ENCODE measurements around the gene XPO1. TPM values are rescaled to one million over a fixed set of nuclear protein-coding genes. Genes with fewer than 3 reads are reported as not detected.

The XPO1 gene
- total RNA-seq, 2 donors from 2014 or later: 264 to 315 TPM

DNA sequence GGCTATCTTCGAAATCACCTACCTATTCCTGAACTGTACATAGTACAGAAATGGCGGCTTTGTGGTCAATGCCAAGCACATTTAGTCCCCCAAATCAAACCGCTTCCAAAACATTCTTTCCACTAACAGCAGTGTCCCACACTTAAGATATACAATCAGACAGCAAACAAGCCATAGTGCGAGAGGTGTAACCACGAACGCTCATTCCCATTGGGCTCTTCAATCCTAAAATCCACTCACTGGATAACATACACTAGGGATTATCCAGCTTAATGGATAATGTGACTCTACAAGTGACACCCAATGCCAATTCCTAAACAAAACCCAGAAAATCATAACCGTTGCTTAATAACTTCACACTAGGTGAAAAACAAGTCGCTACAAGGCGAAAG lies 2.0 kb downstream of the XPO1 start:
- WGBS, 2 experiments (ENCODE audit: insufficient coverage in 1 of 2, insufficient read length in 1 of 2): 0% methylated on average over 2 to 9 of the region's 9 CpGs
- H3K4me3 ChIP-seq (ENCODE audit: low read length): peak overlapping the region; percentile 100
- H3K27ac ChIP-seq (ENCODE audit: low read depth, low read length): no peak overlapping the region
- H3K4me1 ChIP-seq (ENCODE audit: control insufficient read depth, insufficient read depth, low read length): peaks cover 10% of the 10 kb centered on the region
- H3K36me3 ChIP-seq (ENCODE audit: control insufficient read depth, insufficient read depth, low read length): peaks cover 21% of the 10 kb centered on the region
- H3K36me3 Mint-ChIP-seq (ENCODE audit: low read depth): peaks cover 29% of the 10 kb centered on the region
- peak overlapping the region; percentile 89 for H3K4me3 Mint-ChIP-seq
- H3K9ac ChIP-seq (ENCODE audit: extremely low read depth, low read length, poor library complexity, severe bottlenecking): peak overlapping the region; percentile 96
- H3K4me1 Mint-ChIP-seq: peaks cover 19% of the 10 kb centered on the region
- H3K9me3 ChIP-seq (ENCODE audit: control insufficient read depth, low read length): no peaks in the 10 kb centered on the region
- peak overlapping the region; percentile 97 for H3K27ac Mint-ChIP-seq
- H3K27me3 ChIP-seq (ENCODE audit: control insufficient read depth, insufficient read depth, low read length, poor library complexity, severe bottlenecking): no peaks in the 10 kb centered on the region
- H3K27me3 Mint-ChIP-seq (ENCODE audit: insufficient read depth): no peaks in the 10 kb centered on the region
- TF ChIP-seq, protein P1, sequence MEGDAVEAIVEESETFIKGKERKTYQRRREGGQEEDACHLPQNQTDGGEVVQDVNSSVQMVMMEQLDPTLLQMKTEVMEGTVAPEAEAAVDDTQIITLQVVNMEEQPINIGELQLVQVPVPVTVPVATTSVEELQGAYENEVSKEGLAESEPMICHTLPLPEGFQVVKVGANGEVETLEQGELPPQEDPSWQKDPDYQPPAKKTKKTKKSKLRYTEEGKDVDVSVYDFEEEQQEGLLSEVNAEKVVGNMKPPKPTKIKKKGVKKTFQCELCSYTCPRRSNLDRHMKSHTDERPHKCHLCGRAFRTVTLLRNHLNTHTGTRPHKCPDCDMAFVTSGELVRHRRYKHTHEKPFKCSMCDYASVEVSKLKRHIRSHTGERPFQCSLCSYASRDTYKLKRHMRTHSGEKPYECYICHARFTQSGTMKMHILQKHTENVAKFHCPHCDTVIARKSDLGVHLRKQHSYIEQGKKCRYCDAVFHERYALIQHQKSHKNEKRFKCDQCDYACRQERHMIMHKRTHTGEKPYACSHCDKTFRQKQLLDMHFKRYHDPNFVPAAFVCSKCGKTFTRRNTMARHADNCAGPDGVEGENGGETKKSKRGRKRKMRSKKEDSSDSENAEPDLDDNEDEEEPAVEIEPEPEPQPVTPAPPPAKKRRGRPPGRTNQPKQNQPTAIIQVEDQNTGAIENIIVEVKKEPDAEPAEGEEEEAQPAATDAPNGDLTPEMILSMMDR (conservative IDR thresholded peaks at IDR 0.05): no peak
- peak; percentile 49 for DNase-seq
- H3K9me3 Mint-ChIP-seq: no peaks in the 10 kb centered on the region

DNA sequence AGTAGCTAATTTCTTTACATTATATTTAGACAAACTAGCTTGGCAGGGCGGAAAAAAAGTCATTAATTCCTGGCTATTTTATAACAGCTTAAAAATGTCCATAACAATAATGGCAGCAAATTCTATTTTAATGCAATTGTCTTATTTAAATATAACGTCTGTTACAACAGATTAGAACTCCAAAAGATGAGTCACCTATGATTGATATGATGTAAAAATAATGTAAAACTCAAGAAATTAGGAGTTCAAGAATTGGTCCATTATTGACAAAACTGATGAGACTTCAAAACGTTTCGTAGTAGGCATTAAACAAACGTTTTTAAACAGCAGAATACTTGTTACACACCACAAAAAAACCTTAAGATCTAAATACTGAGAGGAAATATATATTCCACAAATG lies 2.7 kb downstream of the XPO1 start:
- H3K27me3 ChIP-seq (ENCODE audit: control insufficient read depth, insufficient read depth, low read length, poor library complexity, severe bottlenecking): no peaks in the 10 kb centered on the region
- no peaks in the 10 kb centered on the region for H3K9me3 ChIP-seq (ENCODE audit: control insufficient read depth, low read length)
- H3K4me1 ChIP-seq (ENCODE audit: control insufficient read depth, insufficient read depth, low read length): peaks cover 14% of the 10 kb centered on the region
- Mint-ChIP-seq H3K9me3 (no peaks in the 10 kb centered on the region), H3K4me1 (peaks cover 26% of the 10 kb centered on the region), H3K4me3 (peak overlapping the region; percentile 89), H3K27ac (no peak overlapping the region), H3K27me3 (ENCODE audit: insufficient read depth) (no peaks in the 10 kb centered on the region), H3K36me3 (ENCODE audit: low read depth) (peaks cover 29% of the 10 kb centered on the region)
- DNase-seq: no peak
- TF ChIP-seq, protein P1 (conservative IDR thresholded peaks at IDR 0.05): no peak
- H3K9ac ChIP-seq (ENCODE audit: extremely low read depth, low read length, poor library complexity, severe bottlenecking): peak overlapping the region; percentile 96
- H3K4me3 ChIP-seq (ENCODE audit: low read length): peak overlapping the region; percentile 100
- H3K27ac ChIP-seq (ENCODE audit: low read depth, low read length): no peak overlapping the region
- WGBS, 2 experiments (ENCODE audit: insufficient coverage in 1 of 2, insufficient read length in 1 of 2): 6% methylated on average over 4 of the region's 5 CpGs; no CpG with 5 or more reads in 1 of the 2 experiments
- peaks cover 21% of the 10 kb centered on the region for H3K36me3 ChIP-seq (ENCODE audit: control insufficient read depth, insufficient read depth, low read length)

DNA sequence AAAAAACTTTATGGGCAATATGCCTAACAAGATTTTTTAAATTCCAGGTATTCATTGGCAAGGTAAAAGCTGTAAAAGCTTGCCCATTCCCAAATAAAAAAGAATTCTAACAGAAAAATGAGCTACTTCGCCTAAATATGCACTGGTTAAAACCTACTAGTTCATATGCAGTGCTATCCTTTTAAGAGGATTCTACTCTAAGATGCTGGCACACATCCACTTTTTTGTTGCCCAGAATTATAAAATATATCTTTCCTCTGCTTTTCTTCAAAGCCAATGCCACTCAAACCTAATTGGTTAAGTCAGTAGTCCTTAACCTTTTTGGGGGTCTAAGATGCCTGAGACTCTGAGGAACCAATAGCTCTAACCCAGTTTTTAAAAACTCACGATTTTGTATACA lies 3.2 kb downstream of the XPO1 start:
- 41 to 100% methylated on average over 1 to 2 of the region's 2 CpGs for WGBS, 2 experiments (ENCODE audit: insufficient coverage in 1 of 2, insufficient read length in 1 of 2)
- H3K9me3 Mint-ChIP-seq: no peaks in the 10 kb centered on the region
- TF ChIP-seq, protein P1 (conservative IDR thresholded peaks at IDR 0.05): no peak
- Histone ChIP-seq H3K4me3 (ENCODE audit: low read length) (peak overlapping the region; percentile 100), H3K27ac (ENCODE audit: low read depth, low read length) (no peak overlapping the region), H3K36me3 (ENCODE audit: control insufficient read depth, insufficient read depth, low read length) (peaks cover 26% of the 10 kb centered on the region), H3K9ac (ENCODE audit: extremely low read depth, low read length, poor library complexity, severe bottlenecking) (no peak overlapping the region), H3K27me3 (ENCODE audit: control insufficient read depth, insufficient read depth, low read length, poor library complexity, severe bottlenecking) (no peaks in the 10 kb centered on the region), H3K9me3 (ENCODE audit: control insufficient read depth, low read length) (no peaks in the 10 kb centered on the region), H3K4me1 (ENCODE audit: control insufficient read depth, insufficient read depth, low read length) (peaks cover 14% of the 10 kb centered on the region)
- H3K4me3 Mint-ChIP-seq: peak overlapping the region; percentile 89
- no peaks in the 10 kb centered on the region for H3K27me3 Mint-ChIP-seq (ENCODE audit: insufficient read depth)
- H3K27ac Mint-ChIP-seq: no peak overlapping the region
- H3K4me1 Mint-ChIP-seq: peaks cover 31% of the 10 kb centered on the region
- DNase-seq: no peak
- H3K36me3 Mint-ChIP-seq (ENCODE audit: low read depth): peaks cover 32% of the 10 kb centered on the region
